Stimulated activated CD4-positive, alpha-beta T cell treated with anti-CD3 and anti-CD28 coated beads, Interleukin-2, amount 100 ng/mL, for 4 hours (primary cell): Measurements from ENCODE around the gene IGSF8.

Source experiments
- DNase-seq: peaks from one replicate; pipeline ENCODE4 v3.0.0-alpha.2; 2020; ENCODE audit warnings: low read depth

The IGSF8 gene

DNA sequence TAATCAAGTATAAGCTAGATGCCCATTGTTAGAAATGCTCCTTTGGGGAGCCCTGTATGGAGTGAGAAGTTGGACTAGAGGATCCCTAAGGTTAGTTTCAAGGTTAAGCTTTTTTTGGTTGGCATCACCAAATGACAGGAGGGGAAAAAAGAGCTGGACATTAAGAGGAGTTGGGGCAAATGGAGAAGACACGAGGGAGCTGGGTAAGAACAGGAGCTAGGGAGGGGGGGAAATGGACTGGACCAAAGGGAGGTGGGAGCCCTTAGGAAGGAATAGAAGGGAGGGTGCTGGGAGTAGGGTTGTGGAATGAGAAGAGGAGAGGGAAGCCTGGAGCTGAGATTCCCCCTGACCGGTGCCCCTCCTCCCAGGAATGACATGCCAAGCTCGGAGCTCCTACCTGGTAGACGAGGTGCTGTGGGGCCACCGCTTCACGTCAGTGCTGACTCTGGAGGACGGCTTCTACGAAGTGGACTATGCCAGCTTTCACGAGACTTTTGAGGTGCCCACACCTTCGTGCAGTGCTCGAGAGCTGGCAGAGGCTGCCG, 11.2 kb downstream of the IGSF8 start:
- DNase-seq = no peak

DNA sequence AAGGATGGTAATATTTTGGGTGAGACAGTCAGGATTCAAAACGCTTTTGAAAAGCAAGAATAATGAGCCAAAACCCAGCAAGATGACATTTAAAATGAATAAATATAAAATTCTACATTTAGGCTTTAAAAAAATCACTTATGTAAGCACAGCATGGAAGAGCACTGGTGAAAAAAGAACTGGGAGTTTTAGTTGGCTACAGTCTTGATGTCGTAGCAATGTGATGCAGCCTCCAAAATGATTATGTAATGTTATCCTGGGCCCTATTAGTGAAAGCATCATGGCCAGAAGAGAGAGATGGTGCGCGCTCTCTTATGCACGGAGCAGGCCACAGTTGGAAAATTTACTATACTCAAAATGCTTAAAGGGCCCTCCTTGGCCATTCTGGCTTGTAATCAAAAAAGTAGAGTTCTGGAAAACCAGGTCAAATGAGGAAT, 11.9 kb downstream of the IGSF8 start:
- no peak for DNase-seq

DNA sequence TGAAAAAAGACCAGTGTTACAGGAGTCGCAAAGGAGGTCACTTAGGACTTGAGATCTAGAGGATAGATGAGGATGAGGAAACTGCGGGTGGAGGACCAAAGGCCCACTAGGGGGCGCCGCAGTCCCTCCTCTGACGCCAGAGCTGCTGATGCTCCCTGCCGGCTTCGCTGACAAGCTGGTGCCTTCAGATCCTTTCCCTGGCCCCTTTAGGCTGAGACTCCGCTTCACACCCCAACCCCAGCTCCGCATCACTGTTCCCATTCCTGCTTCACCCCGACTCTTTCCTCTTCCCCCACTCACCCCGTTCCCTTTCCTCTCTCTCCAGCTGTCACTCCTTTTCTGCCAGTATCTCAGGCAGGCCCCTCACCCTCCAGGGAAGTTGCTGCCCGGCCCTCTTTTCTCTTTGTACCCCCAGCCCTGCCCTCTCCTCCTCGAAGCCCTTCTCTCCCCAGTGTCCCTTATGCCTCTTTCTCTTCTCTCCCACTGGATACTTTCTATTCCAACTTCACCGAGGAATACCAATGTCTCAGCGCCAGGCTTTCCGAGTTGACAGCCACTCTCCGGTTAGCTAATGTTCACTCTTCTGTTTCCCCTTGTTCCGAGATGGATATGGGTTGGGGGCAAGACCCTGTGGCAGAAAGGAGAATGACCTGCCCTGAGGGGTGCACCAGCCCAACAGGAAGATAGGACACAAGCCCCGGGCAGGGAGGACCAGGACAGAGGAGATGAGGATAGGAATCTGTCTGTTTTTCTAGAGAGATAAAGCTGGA, 12.5 kb downstream of the IGSF8 start:
- DNase-seq = peak; percentile 65

DNA sequence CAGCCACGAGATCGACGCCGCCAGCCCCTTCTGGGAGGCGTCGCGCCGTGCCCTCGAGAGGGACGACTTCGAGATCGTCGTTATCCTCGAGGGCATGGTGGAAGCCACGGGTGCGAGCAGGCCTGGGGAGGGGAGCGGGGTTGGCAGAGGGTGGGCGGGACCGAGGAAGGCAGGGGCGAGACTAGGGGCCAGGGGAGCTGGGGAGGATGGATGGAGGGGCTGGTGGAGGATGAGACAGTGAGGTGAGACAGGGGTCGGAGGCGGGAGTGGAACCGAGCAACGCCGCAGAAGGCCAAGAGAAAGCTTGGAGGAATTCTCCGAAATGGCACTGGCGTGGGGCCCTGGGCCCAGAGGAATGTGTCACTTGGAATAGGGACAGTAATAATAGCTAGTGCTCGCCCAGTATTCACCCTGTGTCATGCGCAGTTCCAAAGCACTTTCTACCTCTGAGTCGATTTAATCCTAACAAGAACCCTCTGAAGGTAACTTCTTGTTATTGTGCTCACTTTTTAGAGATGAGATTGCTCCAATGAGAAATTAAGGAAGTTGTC, 13.6 kb downstream of the IGSF8 start:
- DNase-seq = no peak

DNA sequence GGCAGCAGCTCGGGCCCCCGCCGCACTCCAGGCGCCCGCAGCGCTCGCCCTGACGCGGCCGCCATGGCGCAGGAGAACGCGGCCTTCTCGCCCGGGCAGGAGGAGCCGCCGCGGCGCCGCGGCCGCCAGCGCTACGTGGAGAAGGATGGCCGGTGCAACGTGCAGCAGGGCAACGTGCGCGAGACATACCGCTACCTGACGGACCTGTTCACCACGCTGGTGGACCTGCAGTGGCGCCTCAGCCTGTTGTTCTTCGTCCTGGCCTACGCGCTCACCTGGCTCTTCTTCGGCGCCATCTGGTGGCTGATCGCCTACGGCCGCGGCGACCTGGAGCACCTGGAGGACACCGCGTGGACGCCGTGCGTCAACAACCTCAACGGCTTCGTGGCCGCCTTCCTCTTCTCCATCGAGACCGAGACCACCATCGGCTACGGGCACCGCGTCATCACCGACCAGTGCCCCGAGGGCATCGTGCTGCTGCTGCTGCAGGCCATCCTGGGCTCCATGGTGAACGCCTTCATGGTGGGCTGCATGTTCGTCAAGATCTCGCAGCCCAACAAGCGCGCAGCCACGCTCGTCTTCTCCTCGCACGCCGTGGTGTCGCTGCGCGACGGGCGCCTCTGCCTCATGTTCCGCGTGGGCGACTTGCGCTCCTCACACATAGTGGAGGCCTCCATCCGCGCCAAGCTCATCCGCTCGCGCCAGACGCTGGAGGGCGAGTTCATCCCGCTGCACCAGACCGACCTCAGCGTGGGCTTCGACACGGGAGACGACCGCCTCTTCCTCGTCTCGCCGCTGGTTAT, 14.2 kb downstream of the IGSF8 start:
- peak; percentile 68 for DNase-seq

DNA sequence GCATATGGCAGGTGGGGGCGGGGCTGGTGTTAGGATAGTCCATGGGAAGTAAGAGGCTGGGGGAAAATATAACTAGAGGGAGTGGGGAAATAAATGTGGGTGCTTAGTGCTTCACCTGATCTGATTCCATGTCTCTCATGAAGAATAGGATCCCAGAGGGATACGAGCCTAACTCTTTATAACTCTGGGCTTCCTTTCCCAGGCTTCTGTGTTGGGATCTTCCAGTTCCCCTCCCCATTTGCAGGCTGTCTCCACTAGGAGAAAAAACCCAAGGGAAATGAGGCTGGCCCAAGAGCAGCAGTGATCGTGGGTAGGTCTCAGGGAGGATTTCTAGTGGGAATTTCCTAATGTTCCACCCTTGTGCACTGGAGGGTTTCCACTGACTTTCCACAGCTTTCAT, 15.5 kb downstream of the IGSF8 start:
- no peak for DNase-seq

DNA sequence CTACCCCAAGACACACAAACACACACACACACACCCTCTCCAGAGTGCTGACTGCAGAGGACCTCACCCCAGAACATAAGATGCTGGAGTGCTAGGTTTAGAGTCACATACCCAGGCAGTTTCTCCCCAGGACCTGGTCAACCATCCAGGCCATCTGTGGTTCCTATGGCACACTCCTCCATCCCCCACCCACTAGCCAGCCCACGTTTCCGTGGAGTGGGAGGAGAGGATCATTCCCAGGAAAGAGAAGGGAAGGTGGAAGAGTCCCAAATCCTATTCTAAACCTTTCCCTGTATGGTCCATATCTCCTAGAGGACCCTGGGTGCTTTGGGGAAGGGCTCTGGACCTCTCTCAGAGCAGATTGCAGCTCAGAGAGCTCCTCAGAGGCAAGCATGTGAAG, 15.9 kb downstream of the IGSF8 start:
- DNase-seq = no peak

DNA sequence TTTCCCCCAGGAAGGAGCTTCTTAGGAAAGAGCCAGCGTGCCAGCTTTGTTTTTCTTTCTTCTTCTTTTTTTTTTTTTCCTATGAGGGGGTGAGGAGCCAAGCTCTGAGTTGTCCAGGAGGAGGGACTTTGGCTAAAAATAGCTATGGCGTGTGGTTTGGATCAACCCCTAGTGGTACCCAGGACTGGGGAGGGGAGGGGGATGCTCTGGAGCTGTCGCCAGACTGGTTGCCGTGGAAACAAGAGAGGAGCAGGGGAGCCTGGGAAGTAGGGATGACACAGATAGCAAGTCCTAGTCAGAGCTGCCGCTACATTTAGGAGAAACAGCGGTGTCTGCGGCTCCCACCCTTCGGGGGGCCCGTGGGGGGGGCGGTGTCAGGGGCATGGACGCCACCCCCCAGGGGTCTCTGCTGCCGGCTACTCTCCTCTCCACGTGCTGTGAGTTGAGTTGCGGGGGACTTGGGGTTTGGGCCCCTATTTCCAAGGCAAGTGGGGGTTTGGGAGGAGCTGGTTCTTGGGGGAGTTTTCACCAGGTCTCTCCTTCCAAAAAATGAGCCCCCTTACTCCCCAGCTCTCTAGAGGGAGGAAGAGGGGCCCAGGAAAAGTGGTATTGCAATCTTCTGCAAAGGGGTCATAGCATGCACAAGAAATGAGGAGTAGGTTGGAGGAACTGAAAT, 17.0 kb downstream of the IGSF8 start, which contains the start of gene KCNJ9:
Gene KCNJ9, plus strand, starts transcription at position 278 of the 676 bp plus-strand sequence. CDS start 2,493 bp downstream, outside the sequence.
- DNase-seq = no peak

DNA sequence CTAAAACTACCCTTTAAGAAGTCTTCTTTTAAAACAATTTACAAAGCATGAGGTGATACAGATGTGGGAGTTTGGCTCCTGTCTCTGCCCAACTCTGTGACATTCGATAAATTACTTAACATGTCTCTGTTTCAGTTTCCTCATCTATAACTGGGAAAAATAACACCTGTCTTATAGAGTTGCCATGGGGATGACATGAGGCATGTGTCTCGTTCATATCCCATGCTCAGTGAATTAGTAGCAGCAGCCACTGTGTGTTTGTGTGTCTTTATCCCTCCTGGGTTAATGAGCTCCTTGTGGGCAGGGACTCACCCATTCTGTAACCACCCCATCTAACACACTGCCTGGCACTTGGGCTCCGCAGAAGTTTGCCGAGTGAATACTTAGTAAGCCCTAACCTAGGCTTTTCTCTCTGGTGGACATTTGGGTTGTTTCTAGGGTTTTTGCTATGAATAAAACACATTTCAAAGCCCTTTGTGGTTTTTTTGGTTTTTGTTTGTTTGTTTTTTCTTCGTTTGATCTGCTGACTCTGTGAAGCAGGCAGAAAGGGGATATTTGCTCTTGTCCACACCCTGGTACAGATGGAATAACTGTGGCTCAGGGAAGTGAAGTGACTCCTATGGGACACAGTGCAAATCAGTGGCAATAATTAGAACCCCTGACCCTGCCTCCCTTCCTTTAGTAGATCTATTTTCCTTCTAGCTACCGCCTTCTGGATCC, 17.9 kb downstream of the IGSF8 start:
- no peak for DNase-seq

DNA sequence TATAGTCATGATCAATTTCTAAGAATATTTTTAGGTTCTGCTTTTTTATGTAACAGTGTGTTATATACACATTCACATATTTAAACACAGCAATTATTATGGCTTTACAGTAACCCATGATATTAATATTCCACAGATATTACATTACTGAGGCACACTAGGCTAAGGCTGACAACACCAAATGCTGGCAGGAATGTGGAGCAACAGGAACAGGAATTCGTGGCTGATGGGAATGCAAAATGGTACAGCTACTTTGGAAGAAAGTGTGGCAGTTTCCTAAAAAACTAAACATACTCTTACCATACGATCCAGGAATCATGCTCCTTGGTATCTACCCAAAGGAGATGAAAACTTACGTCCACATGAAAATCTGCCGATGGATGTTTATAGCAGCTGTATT, 19.0 kb downstream of the IGSF8 start:
- DNase-seq = no peak

DNA sequence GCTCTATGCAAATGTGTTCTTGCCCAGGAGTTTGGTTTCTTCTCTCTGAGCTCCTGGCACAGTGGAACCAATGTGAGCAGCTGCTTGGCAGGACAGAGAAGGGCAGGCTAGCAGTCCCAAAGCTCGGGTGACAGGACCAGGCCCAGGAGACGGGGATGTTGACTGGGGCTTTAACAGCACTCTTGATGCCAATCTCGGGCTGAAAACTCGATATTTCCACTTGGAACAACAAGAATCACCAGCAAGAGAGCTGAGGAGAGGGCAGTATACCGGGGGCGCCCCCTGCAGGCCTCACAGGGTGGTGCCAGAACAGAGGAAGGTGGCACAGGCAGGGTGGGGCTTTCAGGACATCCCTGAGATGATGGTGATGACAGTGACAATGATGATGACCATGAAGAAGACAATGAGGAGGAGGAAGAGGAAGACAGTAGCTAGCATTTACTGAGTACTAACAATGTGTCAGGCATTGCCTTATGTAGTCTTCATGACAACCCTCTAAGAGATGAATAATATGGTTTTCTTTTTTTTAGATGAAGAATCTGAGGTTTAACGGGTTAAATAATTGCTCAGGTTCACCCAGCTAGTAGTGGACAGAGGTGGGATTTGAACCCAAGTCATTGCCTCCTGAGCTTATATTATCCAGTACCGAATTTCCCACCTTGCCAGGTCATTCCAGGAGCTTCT, 19.8 kb downstream of the IGSF8 start:
- no peak for DNase-seq

DNA sequence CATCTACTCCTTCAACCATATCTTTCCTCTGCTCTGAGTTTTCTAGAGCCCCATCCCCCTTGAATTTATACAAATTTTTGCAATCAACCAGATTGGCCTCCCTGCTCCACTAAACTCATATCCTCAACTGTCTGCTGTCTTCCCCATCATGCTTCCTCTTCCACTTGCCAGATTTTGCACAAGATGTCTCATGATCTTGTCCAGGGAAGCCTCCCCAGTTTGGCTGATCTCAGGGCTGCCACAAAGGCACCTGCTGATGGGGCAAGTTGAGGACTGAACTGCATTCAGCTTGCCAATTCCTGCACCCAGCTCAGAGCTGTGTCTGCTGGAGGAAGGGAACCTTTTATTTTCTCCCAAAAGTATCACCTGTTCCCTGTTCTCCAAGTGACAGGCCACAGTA, 20.9 kb downstream of the IGSF8 start:
- DNase-seq = no peak

DNA sequence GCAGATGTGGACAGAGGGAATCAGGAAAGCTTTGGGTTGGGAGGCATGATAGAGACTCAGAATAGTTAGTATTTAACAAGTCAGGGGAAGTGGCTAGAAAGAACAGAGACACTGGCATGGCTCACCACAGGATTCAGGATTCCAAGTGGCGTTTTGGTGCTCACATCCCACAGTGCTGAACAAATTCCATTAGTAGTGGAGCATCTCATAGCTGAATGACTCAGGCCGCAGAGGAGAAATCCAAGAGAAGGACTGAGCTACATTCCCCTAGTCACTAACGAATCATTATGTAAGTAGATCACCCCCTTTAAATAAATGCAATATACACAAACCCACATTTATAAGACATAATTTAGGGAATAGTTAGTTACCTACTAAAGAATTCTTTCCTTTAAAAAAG, 22.1 kb downstream of the IGSF8 start:
- no peak for DNase-seq

DNA sequence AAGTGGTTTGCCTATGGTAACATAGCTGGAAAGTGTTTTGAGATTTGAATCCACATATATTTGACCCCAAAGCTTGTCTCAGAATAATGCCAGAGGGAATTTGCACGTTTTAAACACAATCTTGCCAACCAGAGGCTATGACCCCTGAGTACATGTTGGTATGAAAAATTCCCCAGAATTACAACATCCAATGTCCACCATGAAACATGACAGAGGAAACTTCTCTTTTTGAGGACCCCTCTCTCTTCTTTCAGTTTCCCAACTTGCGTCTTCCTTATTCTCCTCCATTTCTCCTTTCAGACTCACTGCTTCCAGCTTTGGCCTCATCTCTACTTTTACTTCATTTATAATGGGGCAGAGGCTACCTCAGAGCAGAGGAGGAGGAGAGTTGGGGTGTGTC, 22.6 kb downstream of the IGSF8 start:
- DNase-seq = no peak

DNA sequence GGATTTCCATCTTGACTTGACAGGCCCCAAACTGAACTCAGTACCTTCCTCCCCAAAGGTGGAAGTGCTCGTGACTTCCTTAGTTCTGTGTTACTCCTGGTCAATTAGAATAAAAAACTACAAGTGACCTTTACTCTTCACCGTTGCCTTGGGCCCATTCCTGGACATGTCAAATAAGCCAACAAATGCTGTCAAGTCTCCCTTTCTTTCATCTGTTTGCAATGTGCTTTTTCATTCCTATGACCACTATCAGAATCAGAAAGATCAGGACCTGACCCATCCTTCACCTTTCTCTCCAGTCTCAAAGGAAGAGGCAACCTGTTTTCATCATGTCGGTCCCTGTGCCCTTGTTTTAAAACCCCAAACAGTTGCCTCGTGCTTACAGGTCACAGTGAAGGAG, 23.6 kb downstream of the IGSF8 start:
- no peak for DNase-seq

DNA sequence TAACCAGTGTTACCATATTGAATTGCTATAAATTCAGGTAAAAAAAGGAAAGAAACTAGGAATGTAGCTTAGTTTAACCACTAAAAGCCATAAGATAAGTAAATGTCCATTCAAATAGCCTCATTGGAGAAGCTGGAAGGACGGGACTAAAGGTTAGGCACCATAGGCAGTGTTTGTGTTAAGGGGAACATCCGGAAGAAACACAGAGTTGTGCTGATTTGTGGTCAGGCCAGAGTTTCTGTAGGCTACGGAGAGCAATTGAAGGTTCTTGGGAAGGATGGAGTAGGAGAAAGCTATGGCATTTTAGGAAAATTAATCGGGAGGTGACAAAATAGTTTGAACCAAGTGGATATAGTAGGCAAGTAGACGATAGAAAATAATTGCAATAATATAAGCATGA, 27.1 kb downstream of the IGSF8 start:
- no peak for DNase-seq

DNA sequence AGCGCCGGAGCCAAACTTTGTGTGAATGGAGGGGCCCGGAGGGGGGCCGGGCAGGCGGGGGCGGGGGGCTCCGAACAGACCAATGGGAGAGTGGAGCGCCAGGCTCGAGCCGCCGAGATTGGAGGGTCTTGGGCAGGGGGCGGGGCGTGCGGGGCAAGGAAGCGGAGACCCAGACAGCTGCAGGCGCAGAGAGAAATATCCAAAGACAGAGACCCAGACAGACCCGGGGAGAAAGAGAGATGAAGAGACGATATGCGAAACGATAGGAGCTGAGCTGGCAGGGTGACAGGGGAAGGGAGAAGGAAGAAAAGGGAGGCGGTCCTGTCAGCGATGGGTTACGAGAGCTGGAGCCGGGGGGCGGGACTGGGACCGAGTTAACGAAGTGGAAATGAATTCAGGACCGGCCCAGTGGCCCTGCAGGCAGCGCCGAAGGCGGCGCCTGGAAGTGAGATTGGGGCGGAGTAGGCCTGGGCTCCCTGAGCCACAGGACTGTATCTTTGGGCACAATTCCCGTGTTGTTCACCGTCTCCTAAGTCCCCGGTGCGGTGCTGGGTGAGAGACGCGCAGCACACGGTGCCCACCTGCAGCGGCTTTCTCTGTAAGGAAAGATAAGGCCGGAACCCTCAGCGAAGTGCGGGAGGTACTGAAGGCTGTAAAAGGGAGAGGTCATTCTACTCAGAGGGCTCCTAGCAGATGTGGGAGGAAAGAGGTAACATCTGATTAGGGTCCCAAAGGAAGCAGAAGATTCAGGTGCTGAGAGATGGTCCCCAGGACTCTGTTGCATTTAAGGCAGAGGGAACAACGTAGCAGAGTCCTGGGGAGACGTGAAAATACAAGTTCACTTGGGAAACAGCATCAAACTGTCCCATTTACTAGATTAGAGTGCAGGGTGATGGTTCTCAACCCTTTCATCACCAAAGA, 27.9 kb downstream of the IGSF8 start:
- DNase-seq = peak; percentile 54

DNA sequence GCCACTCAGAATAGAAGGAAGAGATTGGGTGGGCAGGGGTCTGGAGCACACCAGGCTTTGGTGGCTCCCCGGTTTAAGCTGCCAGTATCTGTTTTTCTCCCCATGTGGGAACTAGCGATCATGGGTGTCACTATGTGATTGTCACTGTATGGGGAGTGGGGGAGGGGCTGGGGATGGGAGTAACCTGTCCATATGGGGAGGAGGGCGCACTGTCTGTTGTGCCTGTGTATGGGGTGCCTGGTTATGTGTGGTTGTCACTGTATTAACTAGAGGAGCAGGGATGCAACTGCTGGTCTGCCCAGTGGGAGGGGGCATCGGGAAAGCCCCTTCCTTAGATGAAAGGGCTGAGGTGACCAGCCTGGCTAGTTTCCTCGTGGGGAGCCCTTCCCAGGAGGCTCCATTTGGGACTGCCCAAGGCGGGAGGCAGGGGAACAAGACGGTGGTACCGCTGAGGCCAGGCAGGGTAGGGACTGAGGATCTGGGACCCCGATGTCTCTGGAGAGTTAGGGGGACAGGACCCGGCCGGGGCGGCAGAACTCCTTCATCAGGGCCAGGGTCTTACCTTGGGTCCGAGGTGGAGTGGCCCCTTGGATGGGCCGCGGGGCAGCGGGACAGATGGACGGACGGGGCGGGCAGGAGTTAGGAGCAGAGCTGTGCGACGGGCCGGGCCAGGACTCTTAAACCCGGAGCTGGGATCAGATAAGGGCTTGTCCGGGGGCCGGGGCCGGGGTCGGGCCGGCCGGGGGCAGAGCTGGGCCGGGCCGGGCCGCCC, 28.8 kb downstream of the IGSF8 start, which contains the start of gene KCNJ10:
Gene KCNJ10, minus strand, starts transcription at position 701 of the 772 bp plus-strand sequence. CDS start 27,628 bp downstream, outside the sequence.
- no peak for DNase-seq

DNA sequence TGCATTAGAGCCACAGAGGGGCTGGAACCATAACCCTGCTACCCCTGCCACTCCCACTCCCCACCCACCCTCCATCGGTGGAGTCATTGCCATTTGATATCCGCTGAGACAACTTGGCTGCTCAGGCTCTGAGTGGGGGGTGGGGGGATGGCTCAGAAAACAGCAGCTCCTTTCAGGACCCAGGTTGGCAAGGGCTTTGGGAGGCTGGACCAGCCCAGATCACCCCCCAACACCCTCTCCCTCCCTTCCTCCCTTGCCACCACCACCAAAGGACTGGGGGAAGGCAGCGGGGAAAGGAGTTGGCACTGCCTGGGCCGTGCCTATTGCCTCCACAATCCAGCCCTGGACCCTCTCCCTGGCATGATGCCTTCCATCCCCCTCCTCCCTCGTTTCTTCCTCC, 30.2 kb downstream of the IGSF8 start:
- no peak for DNase-seq
